CD4-positive, alpha-beta T cell (primary cell): ENCODE data around the gene KCNC2. TPM values are rescaled to one million over a fixed set of nuclear protein-coding genes. Genes with fewer than 3 reads are reported as not detected.
"Not testable (repeated sequence)": the region's sequence is repeated elsewhere in the genome, so short reads cannot be mapped to it uniquely, and the experiment has no call there.

ENCODE experiments used
- ATAC-seq: fragments of 200-7000 bp; cut with Tn5 transposase; one replicate; pipeline ENCODE4 v1.10.0; 2022; ENCODE audit warnings: mild to moderate bottlenecking; ENCODE audit not compliant: poor library complexity
- CTCF ChIA-PET: fragments of 350-600 bp; sonication (Branson Sonifier 250); formaldehyde crosslinking; loops from one replicate; lab custom pipeline; 2021; ENCODE audit warnings: antibody characterized with exemption, inconsistent platforms; lab: Charles Lee
- POLR2A ChIA-PET: fragments of 350-600 bp; sonication (Branson Sonifier 250); formaldehyde crosslinking; loops from one replicate; lab custom pipeline; 2021; ENCODE audit warnings: antibody characterized with exemption, inconsistent platforms; lab: Charles Lee
- DNase-seq, 14 experiments: peaks; one replicate each; pipeline ENCODE4 v3.0.0-alpha.2; 2013 to 2020; ENCODE audit warnings: mixed read lengths in 2 of 14
- H3K27ac ChIP-seq, 2 donors: one replicate each; pipeline versions ENCODE4 v1.5.1 to v1.7.0; 2013; ENCODE audit warnings: low read length in 2 of 2, low read depth in 1 of 2, mild to moderate bottlenecking in 1 of 2
- H3K27me3 ChIP-seq, 2 experiments: 1 replicate in 1 of 2; 2 replicates in 1 of 2; pipeline versions ENCODE4 v1.6.1 to v1.7.0; 2013; ENCODE audit warnings: low read length in 2 of 2, control low read depth in 1 of 2, mild to moderate bottlenecking in 1 of 2, moderate library complexity in 1 of 2; ENCODE audit not compliant: insufficient read depth in 2 of 2, control insufficient read depth in 1 of 2
- H3K36me3 ChIP-seq: one replicate; pipeline ENCODE4 v1.6.1; 2013; ENCODE audit warnings: low read length, control low read depth; ENCODE audit not compliant: insufficient read depth
- H3K4me1 ChIP-seq: one replicate; pipeline ENCODE4 v1.6.1; 2013; ENCODE audit warnings: low read length, control low read depth; ENCODE audit not compliant: insufficient read depth
- H3K4me3 ChIP-seq: one replicate; pipeline ENCODE4 v1.5.1; 2013; ENCODE audit warnings: mild to moderate bottlenecking, low read length, moderate library complexity
- H3K9me3 ChIP-seq, 2 experiments: 1 replicate in 1 of 2; 2 replicates in 1 of 2; pipeline versions ENCODE4 v1.6.1 to v1.7.0; 2013; ENCODE audit warnings: low read length in 2 of 2, mild to moderate bottlenecking in 2 of 2, control low read depth in 1 of 2, moderate library complexity in 1 of 2; ENCODE audit not compliant: control insufficient read depth in 1 of 2, insufficient read depth in 1 of 2
- H3K27ac Mint-ChIP-seq: one replicate; pipeline ENCODE4 v1.8.0; 2020; ENCODE audit warnings: mixed read lengths
- H3K27me3 Mint-ChIP-seq: one replicate; pipeline ENCODE4 v1.8.0; 2021; ENCODE audit warnings: mixed read lengths
- H3K36me3 Mint-ChIP-seq: one replicate; pipeline ENCODE4 v1.8.0; 2021; ENCODE audit warnings: low read depth, mixed read lengths
- H3K4me1 Mint-ChIP-seq: one replicate; pipeline ENCODE4 v1.8.0; 2021; ENCODE audit warnings: low read depth, mixed read lengths
- H3K4me3 Mint-ChIP-seq: one replicate; pipeline ENCODE4 v1.8.0; 2020; ENCODE audit warnings: mild to moderate bottlenecking, mixed read lengths
- H3K9me3 Mint-ChIP-seq: one replicate; pipeline ENCODE4 v1.8.0; 2020; ENCODE audit warnings: mixed read lengths
- intact Hi-C, 2 experiments: fragments of 100-400 bp; cut with DNase I in 1 of 2; cut with micrococcal nuclease in 1 of 2; formaldehyde crosslinking; loops; one replicate each; pipeline versions ENCODE4 v1.15.1 to v1.9.0; 2023 to 2025; cut with DNase I, micrococcal nuclease
- total RNA-seq, 174 experiments: library from RNA in 2 of 174; stranded (reverse) in 2 of 174; gene quantifications; one replicate each; pipeline ENCODE4 v1.2.3 and lab custom pipeline; 2021 to 2026
- TF ChIP-seq, protein P1 (sequence below): fragments of 200-600 bp; IDR thresholded peaks from one replicate; pipeline ENCODE4 v1.8.0; 2022; ENCODE audit warnings: antibody characterized with exemption, mild to moderate bottlenecking

KCNC2 gene
- total RNA-seq, 2 experiments from 2014 or later, result not detected

DNA sequence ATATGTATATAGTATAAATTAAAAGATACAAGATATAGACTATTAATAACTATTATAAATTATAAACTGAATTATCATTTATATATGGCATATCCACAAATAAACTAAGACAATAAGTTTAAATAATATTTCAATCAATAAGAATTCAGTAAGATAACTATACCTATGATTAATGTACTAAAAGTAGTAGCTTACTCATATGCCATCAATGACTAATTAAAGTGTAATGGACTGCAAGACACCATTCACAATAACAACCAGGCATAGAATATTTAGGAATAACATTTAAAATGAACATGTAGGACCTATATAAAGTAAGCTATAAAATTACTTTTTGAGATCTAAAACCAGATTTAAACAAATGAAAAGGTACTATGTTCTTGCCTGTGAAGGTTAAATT lies 18.8 kb downstream of the KCNC2 start:
- Histone ChIP-seq H3K27me3 (no peaks in the 10 kb centered on the region), H3K36me3 (no peaks in the 10 kb centered on the region), H3K4me3 (no peak overlapping the region), H3K27ac (no peak overlapping the region), H3K4me1 (no peaks in the 10 kb centered on the region), H3K9me3 (no peaks in the 10 kb centered on the region)
- intact Hi-C loops, result no loop called here
- Mint-ChIP-seq H3K4me3 (no peak overlapping the region), H3K27ac (no peak overlapping the region), H3K36me3 (no peaks in the 10 kb centered on the region), H3K4me1 (no peaks in the 10 kb centered on the region), H3K27me3 (peaks cover 4% of the 10 kb centered on the region), H3K9me3 (no peaks in the 10 kb centered on the region)
- TF ChIP-seq, protein P1, sequence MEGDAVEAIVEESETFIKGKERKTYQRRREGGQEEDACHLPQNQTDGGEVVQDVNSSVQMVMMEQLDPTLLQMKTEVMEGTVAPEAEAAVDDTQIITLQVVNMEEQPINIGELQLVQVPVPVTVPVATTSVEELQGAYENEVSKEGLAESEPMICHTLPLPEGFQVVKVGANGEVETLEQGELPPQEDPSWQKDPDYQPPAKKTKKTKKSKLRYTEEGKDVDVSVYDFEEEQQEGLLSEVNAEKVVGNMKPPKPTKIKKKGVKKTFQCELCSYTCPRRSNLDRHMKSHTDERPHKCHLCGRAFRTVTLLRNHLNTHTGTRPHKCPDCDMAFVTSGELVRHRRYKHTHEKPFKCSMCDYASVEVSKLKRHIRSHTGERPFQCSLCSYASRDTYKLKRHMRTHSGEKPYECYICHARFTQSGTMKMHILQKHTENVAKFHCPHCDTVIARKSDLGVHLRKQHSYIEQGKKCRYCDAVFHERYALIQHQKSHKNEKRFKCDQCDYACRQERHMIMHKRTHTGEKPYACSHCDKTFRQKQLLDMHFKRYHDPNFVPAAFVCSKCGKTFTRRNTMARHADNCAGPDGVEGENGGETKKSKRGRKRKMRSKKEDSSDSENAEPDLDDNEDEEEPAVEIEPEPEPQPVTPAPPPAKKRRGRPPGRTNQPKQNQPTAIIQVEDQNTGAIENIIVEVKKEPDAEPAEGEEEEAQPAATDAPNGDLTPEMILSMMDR, result no peak
- POLR2A ChIA-PET, result no interaction called here
- DNase-seq, result no peak
- CTCF ChIA-PET, result no interaction called here
- ATAC-seq, result no peak

DNA sequence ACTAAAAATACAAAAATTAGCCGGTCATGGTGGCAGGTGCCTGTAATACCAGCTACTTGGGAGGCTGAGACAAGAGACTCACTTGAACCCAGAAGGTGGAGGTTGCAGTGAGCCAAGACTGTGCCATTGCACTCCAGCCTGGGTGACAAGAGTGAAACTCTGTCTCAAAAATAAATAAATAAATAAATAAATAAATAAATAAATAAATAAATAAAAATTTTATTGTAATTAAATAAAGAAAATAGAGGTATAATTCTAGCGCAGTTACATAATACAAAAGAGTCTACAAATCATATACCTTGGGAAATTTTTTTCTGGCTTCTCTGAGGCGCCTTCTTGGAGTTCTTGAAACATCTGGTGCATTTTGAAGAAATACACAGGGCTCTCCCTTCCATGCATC lies 23.8 kb downstream of the KCNC2 start:
- intact Hi-C loops, H3K27me3 ChIP-seq, H3K9me3 Mint-ChIP-seq, DNase-seq, H3K9me3 ChIP-seq, H3K27ac Mint-ChIP-seq, H3K36me3 ChIP-seq, H3K4me3 ChIP-seq, ATAC-seq, H3K27ac ChIP-seq, H3K27me3 Mint-ChIP-seq, POLR2A ChIA-PET, H3K4me1 ChIP-seq, H3K4me3 Mint-ChIP-seq, H3K4me1 Mint-ChIP-seq, H3K36me3 Mint-ChIP-seq, CTCF ChIA-PET: not testable (repeated sequence)

DNA sequence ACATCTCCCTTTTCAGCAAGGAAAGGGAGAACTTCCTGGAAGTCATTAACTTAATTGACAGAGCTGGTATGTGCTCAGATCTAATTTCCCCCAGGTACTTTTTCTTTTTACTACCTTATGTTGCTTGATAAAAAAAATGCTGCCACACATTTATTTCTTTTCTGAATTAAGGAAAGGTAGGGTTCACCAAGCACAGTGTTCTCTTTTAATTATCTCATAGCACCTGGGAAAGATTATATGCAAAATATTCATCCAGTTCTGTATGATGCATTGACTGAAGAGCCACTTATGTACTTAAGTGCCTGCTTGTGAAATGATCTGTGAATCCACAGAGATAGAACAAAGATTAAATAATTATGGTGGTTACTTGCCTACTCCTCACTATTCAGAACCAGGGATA lies 25.1 kb downstream of the KCNC2 start:
- Histone ChIP-seq H3K27me3 (no peaks in the 10 kb centered on the region), H3K36me3 (no peaks in the 10 kb centered on the region), H3K4me3 (no peak overlapping the region), H3K27ac (no peak overlapping the region), H3K9me3 (peaks cover 0 to 3% of the 10 kb centered on the region in 2 experiments), H3K4me1 (no peaks in the 10 kb centered on the region)
- CTCF ChIA-PET, result no interaction called here
- H3K4me3 Mint-ChIP-seq, result no peak overlapping the region
- DNase-seq (no peak), ATAC-seq (no peak)
- H3K4me1 Mint-ChIP-seq, result no peaks in the 10 kb centered on the region
- no peak overlapping the region for H3K27ac Mint-ChIP-seq
- TF ChIP-seq, protein P1, result no peak
- H3K27me3 Mint-ChIP-seq, result peaks cover 5% of the 10 kb centered on the region
- intact Hi-C loops, result no loop called here
- POLR2A ChIA-PET, result no interaction called here
- no peaks in the 10 kb centered on the region for H3K36me3 Mint-ChIP-seq
- no peaks in the 10 kb centered on the region for H3K9me3 Mint-ChIP-seq

DNA sequence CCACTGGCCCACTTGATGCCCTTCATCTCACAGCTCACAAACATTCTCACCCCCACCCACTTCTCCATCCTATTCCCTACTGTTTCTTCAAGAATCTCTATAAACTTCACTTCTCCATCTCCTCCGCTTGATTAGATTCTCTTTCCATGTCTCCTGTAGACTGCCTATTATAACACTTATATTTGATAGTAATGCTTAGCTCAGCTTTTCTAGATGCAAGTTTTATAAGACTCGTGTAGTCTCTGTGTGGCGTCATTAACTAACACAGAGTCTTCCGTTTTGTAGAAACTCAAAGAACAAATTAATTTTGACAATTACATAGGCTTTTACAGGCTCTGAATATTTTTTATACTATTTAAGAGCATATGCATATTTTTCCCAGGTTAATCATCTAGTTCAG lies 25.7 kb downstream of the KCNC2 start:
- Histone ChIP-seq H3K27ac (no peak overlapping the region), H3K4me3 (no peak overlapping the region), H3K36me3 (no peaks in the 10 kb centered on the region), H3K27me3 (no peaks in the 10 kb centered on the region), H3K9me3 (peaks cover 0 to 3% of the 10 kb centered on the region in 2 experiments), H3K4me1 (no peaks in the 10 kb centered on the region)
- ATAC-seq (no peak), DNase-seq (no peak)
- H3K36me3 Mint-ChIP-seq, result no peaks in the 10 kb centered on the region
- H3K4me3 Mint-ChIP-seq, result no peak overlapping the region
- no peaks in the 10 kb centered on the region for H3K4me1 Mint-ChIP-seq
- ChIA-PET POLR2A (no interaction called here), CTCF (no interaction called here)
- no peaks in the 10 kb centered on the region for H3K9me3 Mint-ChIP-seq
- TF ChIP-seq, protein P1, result no peak
- no peak overlapping the region for H3K27ac Mint-ChIP-seq
- intact Hi-C loops, result no loop called here
- peaks cover 5% of the 10 kb centered on the region for H3K27me3 Mint-ChIP-seq
